B cell (primary cell): ENCODE results near the gene SLC12A7. TPM values are rescaled to one million over a fixed set of nuclear protein-coding genes. Genes with fewer than 3 reads are reported as not detected.

Source experiments
- ATAC-seq: fragments of 200-7000 bp; cut with Tn5 transposase; one replicate; pipeline ENCODE4 v1.10.0; 2021; ENCODE audit warnings: low read depth, mild to moderate bottlenecking, moderate number of reproducible peaks, moderate library complexity
- CTCF ChIA-PET: fragments of 350-600 bp; sonication (Branson Sonifier 250); formaldehyde crosslinking; loops from one replicate; lab custom pipeline; 2021; ENCODE audit warnings: antibody characterized with exemption, inconsistent platforms; lab: Charles Lee
- POLR2A ChIA-PET: fragments of 350-600 bp; sonication (Branson Sonifier 250); formaldehyde crosslinking; loops from one replicate; lab custom pipeline; 2021; ENCODE audit warnings: antibody characterized with exemption; lab: Charles Lee
- DNase-seq: peaks from one replicate; pipeline ENCODE4 v3.0.0; 2013
- H2AFZ ChIP-seq: 2 replicates; pipeline ENCODE4 v1.6.1; 2012; ENCODE audit warnings: mild to moderate bottlenecking, low read depth, low read length; ENCODE audit not compliant: insufficient read depth, poor library complexity, severe bottlenecking
- H3K27ac ChIP-seq, 2 donors: 1 replicate in 1 of 2; 2 replicates in 1 of 2; pipeline ENCODE4 v1.5.1; 2012 to 2013; ENCODE audit warnings: low read length in 2 of 2, mild to moderate bottlenecking in 2 of 2, moderate library complexity in 1 of 2
- H3K27me3 ChIP-seq, 4 experiments: fragments of 200-600 bp in 1 of 4; sonication (generic) in 1 of 4; replicated peaks in 1 of 4; 1 replicate in 2 of 4; 2 replicates in 2 of 4; pipeline versions ENCODE4 v1.6.1 to v1.7.0; 2013 to 2016; ENCODE audit warnings: low read length in 3 of 4, mild to moderate bottlenecking in 2 of 4, mixed read lengths in 1 of 4, moderate library complexity in 1 of 4; ENCODE audit not compliant: insufficient read depth in 4 of 4, control insufficient read depth in 3 of 4; ENCODE audit errors: control extremely low read depth in 1 of 4
- H3K36me3 ChIP-seq, 2 experiments: replicated peaks in 1 of 2; 1 replicate in 1 of 2; 2 replicates in 1 of 2; pipeline versions ENCODE4 v1.6.1 to v1.7.1; 2013; ENCODE audit warnings: low read length in 1 of 2; ENCODE audit not compliant: insufficient read depth in 2 of 2, control insufficient read depth in 1 of 2; ENCODE audit errors: control extremely low read depth in 1 of 2, extremely low read depth in 1 of 2
- H3K4me1 ChIP-seq, 2 donors: fragments of 200-600 bp in 1 of 2; sonication (generic) in 1 of 2; 1 replicate in 1 of 2; 2 replicates in 1 of 2; pipeline versions ENCODE4 v1.5.1 to v1.6.1; 2013 to 2017; ENCODE audit warnings: low read length in 2 of 2; ENCODE audit not compliant: control insufficient read depth in 2 of 2, insufficient read depth in 2 of 2
- H3K4me2 ChIP-seq: replicated peaks from 2 replicates; pipeline ENCODE3; 2012; ENCODE audit warnings: mild to moderate bottlenecking, low read depth, low read length; ENCODE audit not compliant: poor library complexity, severe bottlenecking
- H3K4me3 ChIP-seq, 5 experiments: fragments of 200-600 bp in 1 of 5; sonication (generic) in 1 of 5; 1 replicate in 3 of 5; 2 replicates in 2 of 5; pipeline versions ENCODE4 v1.5.1 to v1.7.0; 2011 to 2016; ENCODE audit warnings: low read length in 4 of 5, mild to moderate bottlenecking in 4 of 5, low read depth in 2 of 5, control low read depth in 1 of 5, moderate library complexity in 1 of 5; ENCODE audit not compliant: insufficient read depth in 1 of 5; ENCODE audit errors: control extremely low read depth in 1 of 5, extremely low read depth in 1 of 5
- H3K79me2 ChIP-seq: fragments of 200-600 bp; sonication (generic); one replicate; pipeline ENCODE4 v1.6.0; 2016; ENCODE audit warnings: low read length; ENCODE audit not compliant: control insufficient read depth, insufficient read depth
- H3K9ac ChIP-seq: fragments of 200-600 bp; sonication (generic); 2 replicates; pipeline ENCODE4 v1.6.1; 2017; ENCODE audit warnings: mild to moderate bottlenecking, low read length, moderate library complexity
- H3K9me3 ChIP-seq, 3 donors: one replicate each; pipeline versions ENCODE4 v1.6.1 to v1.7.1; 2013; ENCODE audit warnings: low read length in 2 of 3; ENCODE audit not compliant: control insufficient read depth in 2 of 3, insufficient read depth in 1 of 3; ENCODE audit errors: control extremely low read depth in 1 of 3
- H4K20me1 ChIP-seq: 2 replicates; pipeline ENCODE4 v1.6.0; 2012; ENCODE audit warnings: mild to moderate bottlenecking, low read length; ENCODE audit not compliant: insufficient read depth, control insufficient read depth, poor library complexity, severe bottlenecking
- H3K27ac Mint-ChIP-seq: one replicate; pipeline ENCODE4 v1.8.0; 2021; ENCODE audit warnings: mixed read lengths
- H3K27me3 Mint-ChIP-seq: one replicate; pipeline ENCODE4 v1.8.0; 2021; ENCODE audit warnings: mixed read lengths
- H3K4me1 Mint-ChIP-seq: one replicate; pipeline ENCODE4 v1.8.0; 2021; ENCODE audit warnings: mixed read lengths
- H3K4me3 Mint-ChIP-seq: one replicate; pipeline ENCODE4 v1.8.0; 2021; ENCODE audit warnings: mixed read lengths
- H3K9me3 Mint-ChIP-seq: one replicate; pipeline ENCODE4 v1.8.0; 2022; ENCODE audit warnings: mixed read lengths; ENCODE audit not compliant: insufficient read depth
- EZH2 ChIP-seq: IDR thresholded peaks from 2 replicates; pipeline ENCODE4 v1.6.1; 2012; ENCODE audit warnings: borderline replicate concordance, low read depth, mild to moderate bottlenecking, moderate library complexity, low read length; ENCODE audit not compliant: insufficient read depth, poor library complexity, severe bottlenecking
- WGBS: methylation state at CpG from one replicate; pipeline ENCODE4 v1.1.5; 2013; ENCODE audit warnings: missing lambda C conversion rate; ENCODE audit not compliant: insufficient coverage; 5-methylcytosine and 5-hydroxymethylcytosine counted together
- intact Hi-C: fragments of 100-400 bp; cut with micrococcal nuclease; formaldehyde crosslinking; loops from one replicate; pipeline ENCODE4 v1.10.0; 2022
- polyA plus RNA-seq: library from polyadenylated mRNA; depleted of rRNA; stranded (reverse); fragments of >200 nt; gene quantifications from 2 replicates; pipeline ENCODE4 v1.2.3, GENCODE V29; 2012
- total RNA-seq, 2 donors: library from RNA; stranded (reverse); fragments of 120-200 nt in 1 of 2; gene quantifications; 1 replicate in 1 of 2; 2 replicates in 1 of 2; pipeline versions ENCODE4 v1.2.3 to v1.2.4, GENCODE V29; 2013 to 2022
- TF ChIP-seq, protein P1 (sequence below): fragments of 200-600 bp; IDR thresholded peaks from one replicate; pipeline ENCODE4 v1.8.0; 2022; ENCODE audit warnings: antibody characterized with exemption, mild to moderate bottlenecking

SLC12A7 gene
- total and polyA plus RNA-seq, 2 donors (not counting 1 experiment from before 2014, with no cell fraction given), result 25.5 to 34.4 TPM

DNA sequence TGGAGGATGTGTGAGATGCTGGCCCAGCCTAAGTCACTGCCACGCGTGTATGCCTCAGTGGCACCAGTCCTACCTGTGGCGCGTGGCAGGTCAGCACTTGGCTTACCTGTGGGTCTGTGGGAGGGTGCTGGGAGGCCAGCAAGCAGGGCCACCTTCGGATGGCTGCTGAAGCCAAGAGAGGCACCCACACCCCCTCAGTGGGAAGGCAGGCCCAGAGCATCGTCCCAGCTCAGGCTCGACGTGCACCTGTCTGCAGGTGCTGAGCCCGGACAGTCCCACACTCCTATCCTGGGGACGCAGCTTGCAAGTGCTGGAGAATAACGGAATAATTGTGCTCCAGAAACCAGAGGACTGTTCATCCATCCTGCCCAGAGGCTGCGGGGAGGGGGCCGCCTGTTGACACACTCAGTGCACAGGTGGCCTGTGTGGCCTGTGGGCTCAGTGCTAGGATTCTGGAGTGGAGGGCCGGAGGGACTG lies 79.3 kb downstream of the SLC12A7 start:
- Mint-ChIP-seq H3K4me3 (no peak overlapping the region), H3K27ac (no peak overlapping the region), H3K9me3 (no peaks in the 10 kb centered on the region), H3K27me3 (peaks cover 6% of the 10 kb centered on the region), H3K4me1 (no peaks in the 10 kb centered on the region)
- H3K4me2 ChIP-seq, result no peak overlapping the region
- intact Hi-C loops, result no loop called here
- no peak overlapping the region for H3K9ac ChIP-seq
- CTCF ChIA-PET, result no interaction called here
- H3K79me2 ChIP-seq, result no peaks in the 10 kb centered on the region
- no peaks in the 10 kb centered on the region for H3K4me1 ChIP-seq
- WGBS, result 96% methylated on average over 14 of the region's 14 CpGs
- no peak overlapping the region for H2AFZ ChIP-seq
- H4K20me1 ChIP-seq, result no peaks in the 10 kb centered on the region
- H3K9me3 ChIP-seq, result peaks cover 0 to 2% (median 0%) of the 10 kb centered on the region in 3 donors
- no peaks in the 10 kb centered on the region for H3K36me3 ChIP-seq
- POLR2A ChIA-PET, result no interaction called here
- H3K4me3 ChIP-seq, result no peak overlapping the region
- no peak overlapping the region for H3K27ac ChIP-seq
- TF ChIP-seq, protein P1, sequence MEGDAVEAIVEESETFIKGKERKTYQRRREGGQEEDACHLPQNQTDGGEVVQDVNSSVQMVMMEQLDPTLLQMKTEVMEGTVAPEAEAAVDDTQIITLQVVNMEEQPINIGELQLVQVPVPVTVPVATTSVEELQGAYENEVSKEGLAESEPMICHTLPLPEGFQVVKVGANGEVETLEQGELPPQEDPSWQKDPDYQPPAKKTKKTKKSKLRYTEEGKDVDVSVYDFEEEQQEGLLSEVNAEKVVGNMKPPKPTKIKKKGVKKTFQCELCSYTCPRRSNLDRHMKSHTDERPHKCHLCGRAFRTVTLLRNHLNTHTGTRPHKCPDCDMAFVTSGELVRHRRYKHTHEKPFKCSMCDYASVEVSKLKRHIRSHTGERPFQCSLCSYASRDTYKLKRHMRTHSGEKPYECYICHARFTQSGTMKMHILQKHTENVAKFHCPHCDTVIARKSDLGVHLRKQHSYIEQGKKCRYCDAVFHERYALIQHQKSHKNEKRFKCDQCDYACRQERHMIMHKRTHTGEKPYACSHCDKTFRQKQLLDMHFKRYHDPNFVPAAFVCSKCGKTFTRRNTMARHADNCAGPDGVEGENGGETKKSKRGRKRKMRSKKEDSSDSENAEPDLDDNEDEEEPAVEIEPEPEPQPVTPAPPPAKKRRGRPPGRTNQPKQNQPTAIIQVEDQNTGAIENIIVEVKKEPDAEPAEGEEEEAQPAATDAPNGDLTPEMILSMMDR, result no peak
- TF ChIP-seq EZH2, result no peak
- no peak for DNase-seq
- H3K27me3 ChIP-seq, result peaks cover 0 to 26% (median under 1%) of the 10 kb centered on the region in 4 experiments
- no peak for ATAC-seq

DNA sequence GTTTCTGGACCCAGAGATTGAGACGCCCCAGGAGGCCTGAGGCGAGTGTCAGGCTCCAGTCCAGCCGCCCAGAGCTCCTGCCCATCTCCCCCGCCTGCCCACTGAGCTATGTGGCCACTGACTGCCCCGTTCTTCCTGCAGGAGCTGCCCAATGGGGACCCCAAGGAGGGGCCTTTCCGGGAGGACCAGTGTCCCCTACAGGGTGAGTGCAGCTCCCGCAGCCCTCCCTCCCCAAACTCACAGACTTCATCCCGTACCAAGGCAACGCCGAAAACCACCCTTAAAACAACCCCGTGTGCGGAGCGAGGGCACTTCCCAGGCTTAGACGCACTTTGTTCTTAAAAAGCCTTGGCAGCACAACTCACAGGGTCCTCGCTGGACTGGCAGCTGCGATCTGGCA lies 79.9 kb downstream of the SLC12A7 start:
- POLR2A ChIA-PET, result no interaction called here
- ATAC-seq (no peak), DNase-seq (no peak)
- H3K27ac ChIP-seq, result no peak overlapping the region
- TF ChIP-seq EZH2, result no peak
- TF ChIP-seq, protein P1, result no peak
- Mint-ChIP-seq H3K4me1 (no peaks in the 10 kb centered on the region), H3K9me3 (no peaks in the 10 kb centered on the region), H3K27ac (no peak overlapping the region), H3K4me3 (no peak overlapping the region), H3K27me3 (peaks cover 6% of the 10 kb centered on the region)
- CTCF ChIA-PET, result no interaction called here
- H2AFZ ChIP-seq, result no peak overlapping the region
- intact Hi-C loops, result no loop called here
- no peak overlapping the region for H3K4me2 ChIP-seq
- no peaks in the 10 kb centered on the region for H3K36me3 ChIP-seq
- no peaks in the 10 kb centered on the region for H4K20me1 ChIP-seq
- no peaks in the 10 kb centered on the region for H3K4me1 ChIP-seq
- no peak overlapping the region for H3K9ac ChIP-seq
- peaks cover 0 to 2% (median 0%) of the 10 kb centered on the region in 3 donors for H3K9me3 ChIP-seq
- H3K4me3 ChIP-seq, result no peak overlapping the region
- peaks cover 0 to 26% (median under 1%) of the 10 kb centered on the region in 4 experiments for H3K27me3 ChIP-seq
- H3K79me2 ChIP-seq, result no peaks in the 10 kb centered on the region
- WGBS, result 94% methylated on average over 16 of the region's 16 CpGs
